HG03196 (cell line): ENCODE data around the gene FAM222B.
"Not testable (repeated sequence)": the region's sequence is repeated elsewhere in the genome, so short reads cannot be mapped to it uniquely, and the experiment has no call there.

Source experiments
- ATAC-seq: cut with Tn5 transposase; IDR thresholded peaks from one replicate; pipeline ENCODE4 v1.9.1; 2021; ENCODE audit not compliant: unreplicated experiment

The FAM222B gene

GRCh38 chr17:28842282-28843012, at the start of gene FAM222B:
TSS of gene FAM222B (minus strand) at chr17:28842790. CDS start at chr17:28766667, 76,123 bp downstream.
- ATAC-seq, result peak; percentile 69

- ATAC-seq, result no peak
Measured at GRCh38 chr17:28892024-28892423, 49.4 kb upstream of the FAM222B start.

- ATAC-seq, result no peak
Measured at GRCh38 chr17:28891201-28891600, 48.6 kb upstream of the FAM222B start.

GRCh38 chr17:28889996-28890395, 47.4 kb upstream of the FAM222B start:
- no peak for ATAC-seq

GRCh38 chr17:28888832-28889231, 46.2 kb upstream of the FAM222B start:
- ATAC-seq, result no peak

- ATAC-seq, result no peak
Measured at GRCh38 chr17:28887871-28888471, 45.4 kb upstream of the FAM222B start.

- ATAC-seq, result no peak
Measured at GRCh38 chr17:28885951-28886350, 43.4 kb upstream of the FAM222B start.

GRCh38 chr17:28885363-28885762, 42.8 kb upstream of the FAM222B start:
- ATAC-seq, result no peak

- ATAC-seq, result no peak
Measured at GRCh38 chr17:28883967-28884702, 41.5 kb upstream of the FAM222B start.

GRCh38 chr17:28882154-28882895, 39.7 kb upstream of the FAM222B start:
- ATAC-seq, result no peak

GRCh38 chr17:28881533-28882056, 39.0 kb upstream of the FAM222B start:
- no peak for ATAC-seq

GRCh38 chr17:28880572-28880945, 38.0 kb upstream of the FAM222B start:
- no peak for ATAC-seq

GRCh38 chr17:28879886-28880571, 37.4 kb upstream of the FAM222B start:
- no peak for ATAC-seq

GRCh38 chr17:28878981-28879380, 36.4 kb upstream of the FAM222B start:
- ATAC-seq, result no peak

GRCh38 chr17:28878158-28878910, 35.7 kb upstream of the FAM222B start:
- ATAC-seq, result no peak

- ATAC-seq, result not testable (repeated sequence)
Measured at GRCh38 chr17:28877150-28877711, 34.6 kb upstream of the FAM222B start.

GRCh38 chr17:28875848-28876550, 33.4 kb upstream of the FAM222B start:
- no peak for ATAC-seq

GRCh38 chr17:28874750-28875149, 32.2 kb upstream of the FAM222B start:
- no peak for ATAC-seq

GRCh38 chr17:28873839-28874238, 31.2 kb upstream of the FAM222B start:
- ATAC-seq, result no peak
